Measurements from ENCODE around the gene C1QTNF7.
A peak's percentile ranks its signal among the peaks of the same experiment; 100 is the strongest.

The C1QTNF7 gene

GRCh38 chr4:15478724-15479088 is 50.9 kb downstream of the C1QTNF7 start:
- H3K4me1 ChIP-seq (ENCODE audit: low read length) = peaks cover 8% of the 10 kb centered on the region
- H2AFZ ChIP-seq (ENCODE audit: low read depth, low read length) = 0 out of 2 replicates have a peak overlapping the region, but pooled peaks have one; percentile 4
- H3K9ac ChIP-seq (ENCODE audit: low read length) = no peak overlapping the region
- no peaks in the 10 kb centered on the region for H3K79me2 ChIP-seq (ENCODE audit: low read length)
- H4K20me1 ChIP-seq (ENCODE audit: insufficient read depth, low read length) = no peaks in the 10 kb centered on the region
- H3K27ac ChIP-seq (ENCODE audit: low read length) = no peak overlapping the region
- peak overlapping the region; percentile 69; the same call in 1 of the 2 replicates for H3K4me2 ChIP-seq (ENCODE audit: low read length)
- TF ChIP-seq, protein P1, sequence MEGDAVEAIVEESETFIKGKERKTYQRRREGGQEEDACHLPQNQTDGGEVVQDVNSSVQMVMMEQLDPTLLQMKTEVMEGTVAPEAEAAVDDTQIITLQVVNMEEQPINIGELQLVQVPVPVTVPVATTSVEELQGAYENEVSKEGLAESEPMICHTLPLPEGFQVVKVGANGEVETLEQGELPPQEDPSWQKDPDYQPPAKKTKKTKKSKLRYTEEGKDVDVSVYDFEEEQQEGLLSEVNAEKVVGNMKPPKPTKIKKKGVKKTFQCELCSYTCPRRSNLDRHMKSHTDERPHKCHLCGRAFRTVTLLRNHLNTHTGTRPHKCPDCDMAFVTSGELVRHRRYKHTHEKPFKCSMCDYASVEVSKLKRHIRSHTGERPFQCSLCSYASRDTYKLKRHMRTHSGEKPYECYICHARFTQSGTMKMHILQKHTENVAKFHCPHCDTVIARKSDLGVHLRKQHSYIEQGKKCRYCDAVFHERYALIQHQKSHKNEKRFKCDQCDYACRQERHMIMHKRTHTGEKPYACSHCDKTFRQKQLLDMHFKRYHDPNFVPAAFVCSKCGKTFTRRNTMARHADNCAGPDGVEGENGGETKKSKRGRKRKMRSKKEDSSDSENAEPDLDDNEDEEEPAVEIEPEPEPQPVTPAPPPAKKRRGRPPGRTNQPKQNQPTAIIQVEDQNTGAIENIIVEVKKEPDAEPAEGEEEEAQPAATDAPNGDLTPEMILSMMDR (IDR thresholded peaks at IDR 0.05; ENCODE audit: low read depth, low read length) = no peak
- TF ChIP-seq EZH2phosphoT487 (IDR thresholded peaks at IDR 0.05; ENCODE audit: low read depth) = no peak
- H3K4me3 ChIP-seq (ENCODE audit: low read length) = no peak overlapping the region
- no peaks in the 10 kb centered on the region for H3K9me3 ChIP-seq (ENCODE audit: insufficient read depth, low read length)
- no peaks in the 10 kb centered on the region for H3K36me3 ChIP-seq (replicated peaks; ENCODE audit: low read depth, low read length)
- no peaks in the 10 kb centered on the region for H3K27me3 ChIP-seq (ENCODE audit: low read depth, low read length)

DNA sequence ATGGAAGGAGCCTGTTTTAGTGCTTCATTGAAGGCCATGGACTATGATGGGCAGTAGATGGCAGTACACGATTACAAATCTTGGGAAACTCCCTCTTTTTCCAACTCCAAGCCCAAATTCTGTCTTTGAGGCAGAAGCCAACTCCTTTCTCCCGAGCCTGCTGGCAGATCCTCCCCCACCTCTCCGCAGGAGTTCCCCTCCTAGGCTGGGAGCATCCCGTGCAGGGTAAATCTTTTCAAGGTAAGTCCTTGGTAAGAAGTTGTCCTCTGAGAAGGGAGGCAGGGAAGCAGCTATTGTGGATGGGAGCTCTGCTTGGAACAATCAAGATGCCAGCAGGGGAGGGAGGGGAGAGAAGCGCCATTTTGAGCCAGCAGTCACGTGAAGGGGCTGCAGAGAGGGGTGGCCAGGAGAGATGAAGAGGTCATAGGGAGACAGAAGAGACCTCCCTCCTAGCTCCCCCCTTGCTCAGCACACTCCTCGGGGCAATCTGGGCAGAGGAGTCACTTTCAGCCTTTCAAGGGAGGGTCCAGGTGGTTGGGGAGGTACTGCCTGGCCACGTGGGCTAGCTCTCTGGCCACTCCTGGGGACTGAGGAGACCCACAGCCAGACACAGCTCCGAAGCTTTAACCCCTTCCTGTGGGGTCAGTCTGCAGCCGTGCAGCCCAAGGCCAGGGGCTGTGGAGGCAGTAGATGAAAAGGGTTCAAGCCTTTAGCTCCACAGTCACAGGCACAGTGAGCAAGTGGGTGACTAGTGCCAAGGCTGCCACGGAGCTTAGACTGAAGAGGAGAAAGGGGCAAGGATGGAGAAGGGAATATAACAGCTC is 51.5 kb downstream of the C1QTNF7 start:
- Histone ChIP-seq H2AFZ (ENCODE audit: low read depth, low read length) (peak overlapping the region; percentile 98), H3K9ac (ENCODE audit: low read length) (peak overlapping the region; percentile 41), H3K79me2 (ENCODE audit: low read length) (no peaks in the 10 kb centered on the region), H3K4me3 (ENCODE audit: low read length) (peak overlapping the region; percentile 67), H3K4me2 (ENCODE audit: low read length) (peak overlapping the region; percentile 69), H3K4me1 (ENCODE audit: low read length) (peaks cover 8% of the 10 kb centered on the region), H3K27me3 (ENCODE audit: low read depth, low read length) (no peaks in the 10 kb centered on the region), H3K27ac (ENCODE audit: low read length) (no peak overlapping the region), H3K9me3 (ENCODE audit: insufficient read depth, low read length) (no peaks in the 10 kb centered on the region), H4K20me1 (ENCODE audit: insufficient read depth, low read length) (no peaks in the 10 kb centered on the region), H3K36me3 (replicated peaks; ENCODE audit: low read depth, low read length) (no peaks in the 10 kb centered on the region)
- no peak for TF ChIP-seq EZH2phosphoT487 (IDR thresholded peaks at IDR 0.05; ENCODE audit: low read depth)
- TF ChIP-seq, protein P1 (IDR thresholded peaks at IDR 0.05; ENCODE audit: low read depth, low read length) = peak; percentile 80

DNA sequence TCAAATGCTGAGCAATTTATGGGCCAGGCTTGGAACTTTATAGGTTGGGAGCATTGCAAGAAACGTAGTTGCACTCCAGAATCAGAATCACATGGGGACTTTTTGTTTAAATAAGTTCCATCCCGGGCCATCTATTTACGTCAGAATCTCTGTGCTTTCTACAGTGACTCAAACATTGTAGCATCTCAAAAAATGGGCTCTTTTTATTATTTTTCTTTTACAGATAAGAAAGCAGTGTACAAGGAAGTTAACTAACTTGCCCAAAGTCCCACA is 52.0 kb downstream of the C1QTNF7 start:
- H3K4me2 ChIP-seq (ENCODE audit: low read length) = 0 out of 2 replicates have a peak overlapping the region, but pooled peaks have one; percentile 69
- no peak overlapping the region for H3K27ac ChIP-seq (ENCODE audit: low read length)
- H3K9ac ChIP-seq (ENCODE audit: low read length) = no peak overlapping the region

More for the DNA sequence above, 52.0 kb downstream of the C1QTNF7 start:
- Histone ChIP-seq H4K20me1 (ENCODE audit: insufficient read depth, low read length) (no peaks in the 10 kb centered on the region), H3K9me3 (ENCODE audit: insufficient read depth, low read length) (no peaks in the 10 kb centered on the region), H2AFZ (ENCODE audit: low read depth, low read length) (peak overlapping the region; percentile 98), H3K79me2 (ENCODE audit: low read length) (no peaks in the 10 kb centered on the region), H3K36me3 (replicated peaks; ENCODE audit: low read depth, low read length) (no peaks in the 10 kb centered on the region), H3K4me1 (ENCODE audit: low read length) (peaks cover 8% of the 10 kb centered on the region), H3K27me3 (ENCODE audit: low read depth, low read length) (no peaks in the 10 kb centered on the region), H3K4me3 (ENCODE audit: low read length) (no peak overlapping the region; the same call in 1 of the 2 replicates)
- no peak for TF ChIP-seq EZH2phosphoT487 (IDR thresholded peaks at IDR 0.05; ENCODE audit: low read depth)
- TF ChIP-seq, protein P1 (IDR thresholded peaks at IDR 0.05; ENCODE audit: low read depth, low read length) = no peak

All from OCI-LY3 (cell line).